ENCODE data around the gene BDKRB2. TPM values are rescaled to one million over a fixed set of nuclear protein-coding genes. Genes with fewer than 3 reads are reported as not detected.

Gene BDKRB2
- total RNA-seq, 2 donors from 2014 or later = 11.3 to 23.3 TPM

GRCh38 chr14:96168581-96168980, 36.1 kb upstream of the BDKRB2 start:
- no peak overlapping the region for H3K4me3 ChIP-seq
- TF ChIP-seq CTCF (IDR thresholded peaks at IDR 0.05) = no peak
- H3K9ac ChIP-seq (ENCODE audit: low read depth in 2 of 2, low read length in 2 of 2) = peak overlapping the region in 1 of 2 donors; percentile 6
- intact Hi-C loops (cut with DNase I) = no loop called here
- no peaks in the 10 kb centered on the region for H3K27me3 ChIP-seq
- H3K36me3 ChIP-seq = no peaks in the 10 kb centered on the region
- peaks cover 6% of the 10 kb centered on the region for H3K4me1 ChIP-seq
- peak; percentile 10 for DNase-seq
- H3K27ac ChIP-seq = no peak overlapping the region
- H3K9me3 ChIP-seq = no peaks in the 10 kb centered on the region

- no peak for DNase-seq
- TF ChIP-seq CTCF (IDR thresholded peaks at IDR 0.05) = no peak
- Histone ChIP-seq H3K36me3 (no peaks in the 10 kb centered on the region), H3K4me3 (no peak overlapping the region), H3K9me3 (no peaks in the 10 kb centered on the region), H3K9ac (ENCODE audit: low read depth in 2 of 2, low read length in 2 of 2) (no peak overlapping the region), H3K4me1 (peaks cover 6% of the 10 kb centered on the region), H3K27ac (no peak overlapping the region), H3K27me3 (no peaks in the 10 kb centered on the region)
- intact Hi-C loops (cut with DNase I) = no loop called here
Observed at GRCh38 chr14:96170961-96171592, 33.6 kb upstream of the BDKRB2 start.

- Histone ChIP-seq H3K4me1 (no peaks in the 10 kb centered on the region), H3K4me3 (no peak overlapping the region), H3K36me3 (no peaks in the 10 kb centered on the region), H3K27me3 (no peaks in the 10 kb centered on the region), H3K9me3 (no peaks in the 10 kb centered on the region), H3K27ac (no peak overlapping the region), H3K9ac (ENCODE audit: low read depth in 2 of 2, low read length in 2 of 2) (no peak overlapping the region)
- intact Hi-C loops (cut with DNase I) = no loop called here
- TF ChIP-seq CTCF (IDR thresholded peaks at IDR 0.05) = no peak
- no peak for DNase-seq
Observed at GRCh38 chr14:96173636-96174475, 30.8 kb upstream of the BDKRB2 start.

GRCh38 chr14:96176275-96176674, 28.4 kb upstream of the BDKRB2 start:
- Histone ChIP-seq H3K27ac (no peak overlapping the region), H3K9ac (ENCODE audit: low read depth in 2 of 2, low read length in 2 of 2) (no peak overlapping the region), H3K4me1 (no peaks in the 10 kb centered on the region)

GRCh38 chr14:96176811-96177211, 27.8 kb upstream of the BDKRB2 start:
- no peak for TF ChIP-seq CTCF (IDR thresholded peaks at IDR 0.05)
- Histone ChIP-seq H3K4me3 (no peak overlapping the region), H3K9ac (ENCODE audit: low read depth in 2 of 2, low read length in 2 of 2) (no peak overlapping the region), H3K4me1 (no peaks in the 10 kb centered on the region), H3K27ac (no peak overlapping the region), H3K9me3 (no peaks in the 10 kb centered on the region), H3K27me3 (no peaks in the 10 kb centered on the region), H3K36me3 (no peaks in the 10 kb centered on the region)
- intact Hi-C loops (cut with DNase I) = no loop called here
- DNase-seq = no peak

More at GRCh38 chr14:96176275-96176674, 28.4 kb upstream of the BDKRB2 start:
- no peaks in the 10 kb centered on the region for H3K36me3 ChIP-seq
- TF ChIP-seq CTCF (IDR thresholded peaks at IDR 0.05) = no peak
- intact Hi-C loops (cut with DNase I) = no loop called here
- DNase-seq = no peak
- H3K27me3 ChIP-seq = no peaks in the 10 kb centered on the region
- no peak overlapping the region for H3K4me3 ChIP-seq
- H3K9me3 ChIP-seq = no peaks in the 10 kb centered on the region
